Endothelial cell of umbilical vein (primary cell): Measurements from ENCODE around the gene CD19. TPM values are rescaled to one million over a fixed set of nuclear protein-coding genes. Genes with fewer than 3 reads are reported as not detected.

ENCODE experiments used
- BruUV-seq: library from RNA; stranded (reverse); fragments of 400-500 nt; replicated peaks from 2 replicates; lab custom pipeline; 2021; lab: Mats Ljungman, UMichigan
- CTCF ChIA-PET: fragments of 300-600, 350-600 bp; sonication (Branson Sonifier 250); formaldehyde crosslinking; loops from one replicate; lab custom pipeline; 2021; ENCODE audit warnings: antibody characterized with exemption, inconsistent platforms; lab: Charles Lee
- POLR2A ChIA-PET: fragments of 300-600, 350-600 bp; sonication (Branson Sonifier 250); formaldehyde crosslinking; loops from one replicate; lab custom pipeline; 2021; ENCODE audit warnings: antibody characterized with exemption, inconsistent platforms; lab: Charles Lee
- DNase-seq: peaks from one replicate; pipeline ENCODE4 v3.0.0-alpha.2; 2011; ENCODE audit warnings: low read depth, low spot score
- FAIRE-seq: peaks from 2 replicates; lab custom pipeline; 2011; peaks lifted over from hg19 to GRCh38; lab: Jason Lieb, UNC
- H2AFZ ChIP-seq: 2 replicates; pipeline ENCODE4 v1.6.0; 2012; ENCODE audit warnings: low read depth, low read length, control low read depth, inconsistent platforms
- H3K27ac ChIP-seq: 2 replicates; pipeline ENCODE4 v1.5.1; 2011; ENCODE audit warnings: low read depth, mild to moderate bottlenecking, control low read depth, low read length, moderate library complexity; ENCODE audit not compliant: insufficient read depth
- H3K27me3 ChIP-seq, 2 experiments: 2 replicates each; pipeline versions ENCODE4 v1.6.0 to v1.6.1; 2011; ENCODE audit warnings: low read length in 2 of 2, mixed read lengths in 1 of 2; ENCODE audit not compliant: control insufficient read depth in 2 of 2, insufficient read depth in 2 of 2
- H3K36me3 ChIP-seq, 2 experiments: 2 replicates in 1 of 2; 3 replicates in 1 of 2; pipeline ENCODE4 v1.5.1; 2011; ENCODE audit warnings: low read length in 2 of 2, mild to moderate bottlenecking in 1 of 2, moderate library complexity in 1 of 2; ENCODE audit not compliant: control insufficient read depth in 2 of 2, insufficient read depth in 2 of 2; ENCODE audit errors: extremely low read depth in 1 of 2
- H3K4me1 ChIP-seq: 3 replicates; pipeline ENCODE4 v1.5.1; 2011; ENCODE audit warnings: mild to moderate bottlenecking, low read length; ENCODE audit not compliant: control insufficient read depth, insufficient read depth; ENCODE audit errors: extremely low read depth
- H3K4me2 ChIP-seq: 2 replicates; pipeline ENCODE4 v1.6.1; 2011; ENCODE audit warnings: low read length, control low read depth, mixed read lengths; ENCODE audit not compliant: insufficient read depth
- H3K4me3 ChIP-seq, 3 experiments: fragments of 200-600 bp in 1 of 3; sonication (generic), shearing (Covaris generic) in 1 of 3; replicated peaks in 1 of 3; 2 replicates each; pipeline ENCODE4 v1.5.1; 2011 to 2016; ENCODE audit warnings: control low read depth in 3 of 3, low read length in 3 of 3, mild to moderate bottlenecking in 2 of 3, inconsistent platforms in 1 of 3, low read depth in 1 of 3, moderate library complexity in 1 of 3; ENCODE audit not compliant: insufficient read depth in 1 of 3
- H3K79me2 ChIP-seq: 2 replicates; pipeline ENCODE4 v1.6.0; 2012; ENCODE audit warnings: low read length, inconsistent platforms; ENCODE audit not compliant: control insufficient read depth, insufficient read depth
- H3K9ac ChIP-seq: replicated peaks from 2 replicates; pipeline ENCODE3; 2011; ENCODE audit warnings: low read length, control low read depth; ENCODE audit not compliant: insufficient read depth; ENCODE audit errors: extremely low read depth
- H3K9me1 ChIP-seq: replicated peaks from 3 replicates; pipeline ENCODE4 v1.6.0; 2011; ENCODE audit warnings: mild to moderate bottlenecking, low read length; ENCODE audit not compliant: control insufficient read depth, insufficient read depth; ENCODE audit errors: extremely low read depth
- H3K9me3 ChIP-seq: replicated peaks from 2 replicates; pipeline ENCODE4 v1.5.1; 2012; ENCODE audit warnings: low read length, inconsistent platforms; ENCODE audit not compliant: control insufficient read depth, insufficient read depth
- H4K20me1 ChIP-seq: replicated peaks from 2 replicates; pipeline ENCODE3; 2011; ENCODE audit warnings: mild to moderate bottlenecking, low read length; ENCODE audit not compliant: control insufficient read depth, insufficient read depth; ENCODE audit errors: extremely low read depth
- CTCF ChIP-seq, 2 donors: IDR thresholded peaks; 1 replicate in 1 of 2; 2 replicates in 1 of 2; pipeline ENCODE4 v1.5.1; 2011; ENCODE audit warnings: low read length in 2 of 2, mild to moderate bottlenecking in 2 of 2, moderate library complexity in 2 of 2, control low read depth in 1 of 2, inconsistent platforms in 1 of 2, low read depth in 1 of 2; ENCODE audit not compliant: insufficient read depth in 1 of 2; ENCODE audit errors: extremely low read depth in 1 of 2
- EZH2 ChIP-seq: IDR thresholded peaks from 2 replicates; pipeline ENCODE4 v1.6.1; 2012; ENCODE audit warnings: borderline replicate concordance, low read depth, mild to moderate bottlenecking, moderate library complexity, low read length, inconsistent platforms; ENCODE audit not compliant: severe bottlenecking
- FOS ChIP-seq: IDR thresholded peaks from 2 replicates; pipeline ENCODE4 v1.6.1; 2011; ENCODE audit warnings: mild to moderate bottlenecking, low read length, moderate library complexity, borderline replicate concordance; ENCODE audit not compliant: insufficient read depth
- GATA2 ChIP-seq: IDR thresholded peaks from 2 replicates; pipeline ENCODE4 v1.7.0; 2011; ENCODE audit warnings: low read depth, mild to moderate bottlenecking, moderate library complexity, mixed read lengths, low read length; ENCODE audit not compliant: insufficient read length, insufficient read depth
- JUN ChIP-seq: IDR thresholded peaks from 2 replicates; pipeline ENCODE4 v1.6.1; 2011; ENCODE audit warnings: borderline replicate concordance, low read depth; ENCODE audit not compliant: insufficient read length, insufficient read depth
- MAX ChIP-seq: IDR thresholded peaks from 2 replicates; pipeline ENCODE4 v1.6.1; 2011; ENCODE audit not compliant: insufficient read depth, insufficient read length
- MYC ChIP-seq: IDR thresholded peaks from one replicate; pipeline ENCODE4 v1.6.1; 2011; ENCODE audit warnings: mild to moderate bottlenecking, low read depth, low read length
- POLR2A ChIP-seq: IDR thresholded peaks from 2 replicates; pipeline ENCODE4 v1.6.1; 2012; ENCODE audit warnings: low read depth, mild to moderate bottlenecking, control low read depth, low read length
- POLR2AphosphoS5 ChIP-seq: IDR thresholded peaks from 2 replicates; pipeline ENCODE4 v1.6.1; 2012; ENCODE audit warnings: low read depth, mild to moderate bottlenecking, control low read depth, low read length, moderate library complexity; ENCODE audit not compliant: insufficient read depth
- dilution Hi-C: fragments of 300-500 bp; cut with MboI; formaldehyde crosslinking; loops from one replicate; pipeline ENCODE4 v1.15.0; 2019; ENCODE audit warnings: low sequenced_read_pairs; ENCODE audit not compliant: extremely low pct_ligation_motif_present
- intact Hi-C: fragments of 100-400 bp; cut with micrococcal nuclease; formaldehyde crosslinking; loops from one replicate; pipeline ENCODE4 v1.10.0; 2022
- polyA plus RNA-seq, 4 experiments: library from polyadenylated mRNA; depleted of rRNA in 3 of 4; stranded (reverse) in 3 of 4; unstranded in 1 of 4; fragments of >200 nt; gene quantifications; 2 replicates each; pipeline versions ENCODE4 v1.2.1 to v1.2.3, GENCODE V29; 2011 to 2012; ENCODE audit warnings: missing spikeins in 1 of 4
- total RNA-seq: library from RNA; stranded (reverse); gene quantifications from 2 replicates; pipeline ENCODE4 v1.2.3, GENCODE V29; 2021

The CD19 gene
- total and polyA plus RNA-seq, 2 donors (not counting 3 experiments of a cell fraction or from before 2014, with no cell fraction given) = 0.06 TPM; not detected in 1

- Histone ChIP-seq H3K4me1 (no peaks in the 10 kb centered on the region), H3K27ac (no peak overlapping the region), H4K20me1 (no peaks in the 10 kb centered on the region), H3K36me3 (peaks cover 0 to 22% of the 10 kb centered on the region in 2 experiments), H3K9ac (no peak overlapping the region), H2AFZ (no peak overlapping the region), H3K9me3 (no peaks in the 10 kb centered on the region), H3K9me1 (no peaks in the 10 kb centered on the region), H3K27me3 (no peaks in the 10 kb centered on the region), H3K4me2 (no peak overlapping the region), H3K79me2 (no peaks in the 10 kb centered on the region), H3K4me3 (no peak overlapping the region)
- peak; percentile 63 for FAIRE-seq
- POLR2A ChIA-PET = interaction anchor here (0.7 kb wide), 1 partner anchor 29 kb away, joined by 3 read pairs; no protein-coding TSS in a partner anchor
- peak; percentile 48 for DNase-seq
- BruUV-seq = no TSS peak
- dilution Hi-C loops (no loop called here), intact Hi-C loops (no loop called here)
- TF ChIP-seq POLR2A (no peak), GATA2 (peak; percentile 67), POLR2AphosphoS5 (peak; percentile 29)
- CTCF ChIA-PET = interaction anchor here (1.7 to 1.9 kb wide), 2 partner anchors 21 to 30 kb away, joined by 3 to 5 read pairs; no protein-coding TSS in a partner anchor
Measured at GRCh38 chr16:28915181-28915580, 16.6 kb upstream of the CD19 start.

- Histone ChIP-seq H2AFZ (no peak overlapping the region), H3K9me1 (no peaks in the 10 kb centered on the region), H3K36me3 (peaks cover 0 to 21% of the 10 kb centered on the region in 2 experiments), H3K27me3 (no peaks in the 10 kb centered on the region), H3K9me3 (no peaks in the 10 kb centered on the region), H3K79me2 (no peaks in the 10 kb centered on the region), H3K9ac (no peak overlapping the region), H4K20me1 (no peaks in the 10 kb centered on the region), H3K4me2 (no peak overlapping the region), H3K27ac (no peak overlapping the region), H3K4me1 (no peaks in the 10 kb centered on the region), H3K4me3 (no peak overlapping the region)
- dilution Hi-C loops = no loop called here
- DNase-seq (no peak), FAIRE-seq (no peak)
- BruUV-seq = no TSS peak
- POLR2A ChIA-PET = no interaction called here
- CTCF ChIA-PET = interaction anchor here (1.2 kb wide), 1 partner anchor 20 kb away, joined by 3 read pairs; no protein-coding TSS in a partner anchor
- TF ChIP-seq FOS (no peak), POLR2AphosphoS5 (no peak), CTCF (IDR thresholded peaks at IDR 0.05; ENCODE audit: extremely low read depth in 1 of 2, insufficient read depth in 1 of 2, low read depth in 1 of 2, low read length in 2 of 2) (no peak), JUN (no peak), MAX (no peak), POLR2A (no peak), GATA2 (no peak), EZH2 (no peak), MYC (no peak)
- intact Hi-C loops = no loop called here
Measured at GRCh38 chr16:28917095-28917494, 14.7 kb upstream of the CD19 start.
